ENCODE data around the gene ANKRD6.

Gene ANKRD6

GRCh38 chr6:89566008-89566800 lies 133.3 kb downstream of the ANKRD6 start:
- DNase-seq, result peak; percentile 66 to 77

GRCh38 chr6:89566930-89567629 lies 134.1 kb downstream of the ANKRD6 start:
- DNase-seq, result peak in 1 of 2 experiments; percentile 77

- DNase-seq, result no peak
These were observed 134.9 kb downstream of the ANKRD6 start for GRCh38 chr6:89567630-89568390.

DNA sequence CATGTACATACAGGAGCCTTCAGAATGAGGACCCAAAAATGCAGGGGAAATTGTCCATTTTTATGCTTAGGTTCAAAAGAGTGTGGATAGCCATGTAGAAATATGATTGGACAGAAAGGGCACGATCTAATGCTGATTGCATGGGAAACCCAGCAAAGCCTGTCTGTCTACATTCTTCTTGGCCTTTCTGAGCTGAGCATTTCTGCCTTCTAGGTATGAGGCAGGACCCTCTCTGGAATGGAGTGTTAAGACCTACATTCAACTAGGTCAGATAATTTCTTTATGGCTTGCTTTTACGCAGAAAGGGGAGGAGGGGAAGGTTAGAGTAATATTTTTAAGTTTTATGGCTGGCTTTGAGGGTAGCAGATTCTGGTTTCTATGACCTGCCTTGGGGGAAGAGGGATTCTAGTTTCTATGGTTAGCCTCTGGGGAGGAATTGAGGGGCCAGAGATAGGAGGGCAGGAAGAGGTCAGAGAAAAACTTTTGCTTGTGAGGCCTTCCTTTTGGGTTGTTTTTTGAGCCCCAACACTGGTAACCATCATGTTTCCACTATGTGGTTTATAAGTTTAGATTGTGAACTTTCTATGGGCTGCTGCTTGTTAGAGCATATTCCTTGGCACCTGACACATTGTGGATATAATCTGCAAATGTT lies 142.1 kb downstream of the ANKRD6 start:
- DNase-seq, result no peak

GRCh38 chr6:89575562-89575960 lies 142.6 kb downstream of the ANKRD6 start:
- no peak for DNase-seq

GRCh38 chr6:89580997-89581666 lies 148.2 kb downstream of the ANKRD6 start:
- no peak for DNase-seq

DNA sequence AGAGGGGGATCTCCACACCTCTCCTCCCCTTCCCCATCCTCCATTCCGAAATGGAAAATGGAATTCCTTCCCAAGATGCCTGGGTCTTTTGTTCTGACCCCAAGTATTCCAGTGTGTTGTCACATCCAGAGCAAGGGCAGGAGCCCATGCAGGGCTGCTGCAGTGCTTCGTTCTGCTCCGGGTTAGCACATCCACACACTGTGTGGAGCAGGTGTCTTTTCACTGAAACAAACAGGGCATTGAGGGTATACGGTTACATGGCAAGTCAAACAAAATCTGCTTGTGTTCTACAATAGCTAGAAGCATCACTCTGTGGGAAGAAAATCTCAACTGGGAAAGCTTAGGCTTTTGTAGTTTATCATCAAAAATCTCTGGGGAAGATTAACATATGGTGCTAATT lies 148.7 kb downstream of the ANKRD6 start:
- no peak for DNase-seq

DNA sequence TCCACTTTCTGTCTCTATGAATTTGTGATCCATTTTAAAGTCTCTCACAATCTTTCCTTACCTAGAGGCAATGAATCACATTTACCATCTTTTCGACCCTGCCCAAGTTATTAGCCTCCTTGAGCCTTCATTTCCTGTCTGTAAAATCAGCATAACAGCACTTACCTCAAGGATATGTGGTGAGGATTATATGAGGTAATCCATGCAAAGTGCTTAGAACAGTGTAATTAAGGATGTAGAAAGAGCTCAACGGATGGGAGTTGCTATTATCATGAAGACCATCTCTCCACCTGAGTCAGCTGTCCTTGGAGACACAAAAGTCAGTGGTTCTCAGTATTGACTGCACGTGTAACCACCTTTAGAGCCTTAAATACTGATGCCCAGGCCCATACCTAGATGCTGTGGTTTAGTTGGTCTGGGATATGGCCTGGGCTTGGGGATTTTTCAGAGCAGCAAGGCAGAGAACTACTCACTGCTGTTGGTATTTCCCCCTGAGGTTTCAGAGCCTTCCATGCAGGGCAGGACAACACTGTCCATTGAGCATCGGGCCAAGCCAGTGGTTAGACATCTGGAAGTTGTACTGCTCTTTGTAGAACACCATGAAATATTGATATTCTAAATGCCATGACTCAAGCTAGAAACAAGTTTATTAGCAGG lies 149.8 kb downstream of the ANKRD6 start:
- no peak for DNase-seq

DNA sequence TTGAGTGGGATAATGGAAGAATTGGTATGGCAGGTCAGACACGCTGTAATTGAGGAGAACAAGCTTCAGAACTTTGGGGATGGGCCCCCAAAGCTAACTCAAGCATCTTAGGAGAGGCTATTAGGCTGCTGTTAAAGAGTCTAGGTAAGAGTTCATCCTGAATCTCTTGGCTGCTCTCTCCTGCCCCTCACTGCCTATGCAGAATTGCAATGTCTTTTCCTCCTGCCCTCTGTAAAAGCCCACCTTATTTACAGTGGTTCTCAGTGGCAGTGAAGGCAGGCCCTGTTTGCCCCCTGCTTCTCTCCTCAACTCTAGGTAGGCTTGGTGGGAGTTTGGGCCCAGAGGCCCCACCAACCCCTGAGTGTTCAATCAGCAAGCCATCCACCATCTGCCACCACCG lies 150.6 kb downstream of the ANKRD6 start:
- no peak for DNase-seq

- no peak for DNase-seq
These were observed 151.6 kb downstream of the ANKRD6 start for GRCh38 chr6:89584539-89584938.

- DNase-seq, result no peak
These were observed 152.2 kb downstream of the ANKRD6 start for GRCh38 chr6:89585154-89585553.

GRCh38 chr6:89589297-89590025 lies 156.5 kb downstream of the ANKRD6 start:
- DNase-seq, result no peak

GRCh38 chr6:89590133-89590532 lies 157.2 kb downstream of the ANKRD6 start:
- no peak for DNase-seq

DNA sequence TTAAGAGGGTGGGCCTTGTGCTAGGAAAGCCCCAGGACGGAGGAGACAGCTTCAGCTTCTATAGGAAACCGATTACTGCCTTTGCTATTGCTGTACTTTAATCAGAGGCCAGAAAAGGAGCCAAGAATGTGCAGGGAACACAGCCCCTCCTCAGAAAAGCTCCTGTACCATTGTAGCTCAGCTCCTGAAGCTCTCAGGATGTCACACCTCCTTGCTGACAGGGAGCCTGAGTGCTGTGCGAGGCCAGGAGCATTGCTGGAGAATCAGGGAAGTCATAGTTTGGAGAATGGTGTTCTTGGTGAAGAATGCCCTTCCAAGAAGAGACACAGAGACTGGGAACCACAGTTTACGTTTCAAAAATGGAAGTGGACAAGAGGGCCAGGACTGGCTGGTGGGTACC lies 158.8 kb downstream of the ANKRD6 start:
- DNase-seq, result no peak

DNA sequence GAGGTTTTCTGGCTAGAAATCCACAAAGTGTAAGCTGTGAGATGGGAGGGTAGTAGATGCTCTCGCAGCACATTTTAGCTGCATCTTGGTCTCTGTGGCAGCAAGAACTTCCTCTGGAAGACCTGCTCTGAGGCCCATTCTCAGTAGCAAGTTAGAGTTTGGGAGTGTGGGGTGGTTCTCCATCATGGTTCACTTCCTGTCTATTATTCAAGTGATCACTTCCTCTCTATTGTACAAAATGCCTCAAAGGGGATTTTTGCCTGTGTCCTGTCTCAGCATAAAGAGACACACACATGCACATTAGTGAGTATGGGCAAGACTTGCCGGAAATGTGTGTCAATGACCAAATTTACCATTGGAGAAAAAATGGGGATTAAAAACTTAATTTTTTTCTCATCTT lies 163.1 kb downstream of the ANKRD6 start:
- no peak for DNase-seq

- no peak for DNase-seq
These were observed 163.5 kb downstream of the ANKRD6 start for GRCh38 chr6:89596484-89596883.

DNA sequence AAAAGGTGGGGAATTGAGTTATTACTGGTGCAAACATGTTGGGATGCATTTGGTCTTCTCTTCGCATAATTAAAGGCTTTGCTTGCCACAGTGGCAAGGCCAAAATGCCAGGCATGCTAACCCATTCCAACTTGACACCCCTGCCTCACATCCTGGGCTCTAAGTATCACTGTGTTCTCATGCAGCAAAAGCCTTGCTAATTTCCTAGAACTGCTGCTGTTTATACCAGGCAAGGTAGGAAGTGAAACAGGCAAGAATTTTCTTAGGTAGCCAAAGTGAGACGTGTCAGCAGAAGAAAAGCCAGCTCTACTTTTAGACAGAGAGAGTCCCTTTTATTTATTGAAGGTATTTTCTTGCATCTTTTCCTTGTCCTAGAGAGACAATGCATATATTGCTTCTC lies 164.4 kb downstream of the ANKRD6 start:
- no peak for DNase-seq

- DNase-seq, result no peak
These were observed 165.0 kb downstream of the ANKRD6 start for GRCh38 chr6:89597988-89598387.

- DNase-seq, result no peak
These were observed 166.8 kb downstream of the ANKRD6 start for GRCh38 chr6:89599727-89600126.

DNA sequence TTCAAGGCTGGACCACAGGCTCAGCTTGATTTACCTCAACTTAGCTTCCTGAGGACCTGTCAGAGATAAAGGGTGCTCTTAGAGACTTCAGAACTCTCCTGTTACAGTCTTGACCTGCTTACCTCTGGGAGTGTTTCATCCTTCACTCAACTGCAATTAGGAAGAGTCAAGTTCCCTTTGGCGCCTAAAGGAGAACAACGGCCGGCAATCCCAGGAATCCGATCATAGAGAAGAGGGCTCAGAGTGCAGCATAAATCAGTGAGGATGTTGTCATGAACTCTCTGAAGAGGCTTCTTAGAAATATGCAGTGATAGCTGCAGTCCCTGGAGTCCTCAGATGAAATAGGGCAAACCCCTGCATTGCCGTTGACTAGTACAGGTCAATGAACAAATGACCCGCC lies 169.2 kb downstream of the ANKRD6 start:
- no peak for DNase-seq

DNA sequence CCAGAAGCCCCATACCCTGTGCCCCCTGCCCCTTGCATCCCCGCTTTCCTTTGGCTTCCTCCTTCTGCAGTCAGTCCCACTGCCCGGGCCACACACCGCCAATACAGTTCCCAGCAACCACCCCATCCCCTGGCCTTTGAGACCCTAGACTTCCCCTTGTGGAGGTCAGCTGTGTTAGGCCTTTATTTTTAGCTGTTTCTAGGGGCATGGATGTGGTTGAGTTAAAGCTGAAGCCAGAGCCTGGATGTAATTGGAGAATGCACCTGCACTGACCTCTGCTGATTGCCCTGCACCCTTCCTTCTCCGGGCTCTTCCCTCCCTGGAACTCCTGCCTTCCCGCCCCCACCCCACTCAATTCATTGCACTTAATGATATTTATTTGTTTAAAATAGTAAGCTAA lies 171.7 kb downstream of the ANKRD6 start:
- no peak for DNase-seq
